Measurements from ENCODE around the gene FAM20A. TPM values are rescaled to one million over a fixed set of nuclear protein-coding genes. Genes with fewer than 3 reads are reported as not detected.

Gene FAM20A
- total and polyA plus RNA-seq, 2 experiments from 2014 or later, result 9.3 to 10.9 TPM

- Histone ChIP-seq H3K9ac (no peak overlapping the region), H3K4me1 (ENCODE audit: insufficient read depth) (peaks cover 21% of the 10 kb centered on the region), H3K4me3 (no peak overlapping the region), H3K9me3 (ENCODE audit: low read depth) (no peaks in the 10 kb centered on the region), H3K79me2 (ENCODE audit: insufficient read depth) (no peaks in the 10 kb centered on the region), H3K4me2 (ENCODE audit: unreplicated experiment) (no peak overlapping the region), H2AFZ (peak overlapping the region; percentile 26; the same call in 1 of the 2 replicates), H3F3A (ENCODE audit: insufficient read depth) (peaks cover 17% of the 10 kb centered on the region; the same call in 1 of the 2 replicates), H4K20me1 (ENCODE audit: insufficient read depth) (no peaks in the 10 kb centered on the region), H3K36me3 (ENCODE audit: low read depth) (no peaks in the 10 kb centered on the region), H3K27ac (peak overlapping the region; percentile 44), H3K9me2 (ENCODE audit: insufficient read depth) (no peaks in the 10 kb centered on the region), H3K27me3 (replicated peaks; ENCODE audit: insufficient read depth) (no peaks in the 10 kb centered on the region)
- WGBS, 2 experiments (ENCODE audit: low coverage in 1 of 2, low lambda C conversion rate in 2 of 2, missing lambda C conversion rate in 2 of 2), result 65 to 78% methylated on average over 2 of the region's 2 CpGs
- DNase-seq, result peak; percentile 57
- TF ChIP-seq EZH2 (IDR thresholded peaks at IDR 0.05; ENCODE audit: insufficient read depth, poor library complexity, severe bottlenecking), result no peak
- no peak for TF ChIP-seq EZH2phosphoT487 (IDR thresholded peaks at IDR 0.05; ENCODE audit: insufficient read depth, low read depth)
- in situ Hi-C loops (cut with MboI), result no loop called here
Measured at GRCh38 chr17:68621065-68621464, 19.9 kb upstream of the FAM20A start.

DNA sequence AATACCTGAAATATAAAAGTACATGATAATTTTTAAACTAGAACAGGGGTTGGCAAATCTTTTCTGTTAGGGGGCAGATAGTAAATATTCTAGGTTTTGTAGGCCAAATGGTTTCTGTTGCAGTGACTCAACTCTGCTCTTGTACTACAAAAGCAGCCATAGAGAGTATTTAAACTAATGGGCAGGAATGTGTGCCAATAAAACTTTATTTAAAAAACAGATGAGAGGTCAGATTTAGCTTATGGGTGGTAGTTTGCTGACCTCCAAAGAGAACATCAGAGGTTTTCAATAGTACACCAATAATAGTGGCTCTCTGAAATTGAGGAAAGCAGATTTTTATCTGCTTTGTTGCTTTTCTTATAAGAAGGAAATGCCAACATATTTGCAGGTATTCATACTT is 15.2 kb upstream of the FAM20A start:
- H3K9me2 ChIP-seq (ENCODE audit: insufficient read depth), result no peaks in the 10 kb centered on the region
- no peaks in the 10 kb centered on the region for H3K79me2 ChIP-seq (ENCODE audit: insufficient read depth)
- no peaks in the 10 kb centered on the region for H3K27me3 ChIP-seq (replicated peaks; ENCODE audit: insufficient read depth)
- no peak overlapping the region for H3K27ac ChIP-seq
- in situ Hi-C loops (cut with MboI), result no loop called here
- H3K36me3 ChIP-seq (ENCODE audit: low read depth), result no peaks in the 10 kb centered on the region
- peaks cover 8% of the 10 kb centered on the region for H3K4me1 ChIP-seq (ENCODE audit: insufficient read depth)
- DNase-seq, result no peak
- H4K20me1 ChIP-seq (ENCODE audit: insufficient read depth), result no peaks in the 10 kb centered on the region
- TF ChIP-seq EZH2 (IDR thresholded peaks at IDR 0.05; ENCODE audit: insufficient read depth, poor library complexity, severe bottlenecking) (no peak), EZH2phosphoT487 (IDR thresholded peaks at IDR 0.05; ENCODE audit: insufficient read depth, low read depth) (no peak)
- H2AFZ ChIP-seq, result no peak overlapping the region
- no peak overlapping the region for H3K4me2 ChIP-seq (ENCODE audit: unreplicated experiment)
- no peak overlapping the region for H3K4me3 ChIP-seq
- no peaks in the 10 kb centered on the region for H3K9me3 ChIP-seq (ENCODE audit: low read depth)
- peaks cover 10% of the 10 kb centered on the region; the same call in 1 of the 2 replicates for H3F3A ChIP-seq (ENCODE audit: insufficient read depth)
- H3K9ac ChIP-seq, result no peak overlapping the region

DNA sequence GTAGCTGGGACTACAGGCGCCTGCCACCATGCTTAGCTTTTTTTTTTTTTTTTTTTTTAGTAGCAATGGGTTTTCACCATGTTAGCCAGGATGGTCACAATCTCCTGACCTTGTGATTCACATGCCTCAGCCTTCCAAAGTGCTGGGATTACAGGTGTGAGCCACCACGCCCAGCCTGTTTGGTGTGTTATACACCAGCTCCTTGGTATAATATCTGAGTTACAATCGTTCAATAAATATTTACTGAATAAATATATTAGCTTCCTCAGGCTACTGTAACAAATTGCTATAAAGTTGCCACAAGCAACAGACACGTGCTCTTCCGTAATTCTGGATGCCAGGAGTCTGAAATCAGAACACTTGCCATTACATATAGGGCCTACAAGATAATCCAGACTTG is 13.6 kb upstream of the FAM20A start:
- in situ Hi-C loops (cut with MboI), result no loop called here
- H3K9me2 ChIP-seq (ENCODE audit: insufficient read depth), result no peaks in the 10 kb centered on the region
- H3K36me3 ChIP-seq (ENCODE audit: low read depth), result no peaks in the 10 kb centered on the region
- H3K9me3 ChIP-seq (ENCODE audit: low read depth), result no peaks in the 10 kb centered on the region
- no peak overlapping the region for H3K27ac ChIP-seq
- H2AFZ ChIP-seq, result no peak overlapping the region
- H3F3A ChIP-seq (ENCODE audit: insufficient read depth), result no peaks in the 10 kb centered on the region
- no peaks in the 10 kb centered on the region for H3K79me2 ChIP-seq (ENCODE audit: insufficient read depth)
- no peak overlapping the region for H3K4me2 ChIP-seq (ENCODE audit: unreplicated experiment)
- H4K20me1 ChIP-seq (ENCODE audit: insufficient read depth), result no peaks in the 10 kb centered on the region
- no peak overlapping the region for H3K9ac ChIP-seq
- H3K27me3 ChIP-seq (replicated peaks; ENCODE audit: insufficient read depth), result no peaks in the 10 kb centered on the region
- H3K4me1 ChIP-seq (ENCODE audit: insufficient read depth), result no peaks in the 10 kb centered on the region
- H3K4me3 ChIP-seq, result no peak overlapping the region
- no peak for DNase-seq
- TF ChIP-seq EZH2phosphoT487 (IDR thresholded peaks at IDR 0.05; ENCODE audit: insufficient read depth, low read depth), result no peak
- no peak for TF ChIP-seq EZH2 (IDR thresholded peaks at IDR 0.05; ENCODE audit: insufficient read depth, poor library complexity, severe bottlenecking)
- WGBS, 2 experiments (ENCODE audit: low coverage in 1 of 2, low lambda C conversion rate in 2 of 2, missing lambda C conversion rate in 2 of 2), result 81 to 84% methylated on average over 5 of the region's 5 CpGs

- Histone ChIP-seq H3K27me3 (replicated peaks; ENCODE audit: insufficient read depth) (no peaks in the 10 kb centered on the region), H3F3A (ENCODE audit: insufficient read depth) (no peaks in the 10 kb centered on the region), H2AFZ (peak overlapping the region; percentile 66), H3K9me3 (ENCODE audit: low read depth) (peaks cover 5% of the 10 kb centered on the region), H4K20me1 (ENCODE audit: insufficient read depth) (no peaks in the 10 kb centered on the region), H3K9me2 (ENCODE audit: insufficient read depth) (no peaks in the 10 kb centered on the region), H3K36me3 (ENCODE audit: low read depth) (0 out of 2 replicates have a peak, but pooled peaks cover under 1% of the 10 kb centered on the region), H3K79me2 (ENCODE audit: insufficient read depth) (no peaks in the 10 kb centered on the region), H3K27ac (no peak overlapping the region), H3K4me3 (no peak overlapping the region), H3K4me1 (ENCODE audit: insufficient read depth) (no peaks in the 10 kb centered on the region), H3K4me2 (ENCODE audit: unreplicated experiment) (no peak overlapping the region), H3K9ac (no peak overlapping the region)
- in situ Hi-C loops (cut with MboI), result no loop called here
- WGBS, 2 experiments (ENCODE audit: low coverage in 1 of 2, low lambda C conversion rate in 2 of 2, missing lambda C conversion rate in 2 of 2), result 29 to 33% methylated on average over 5 of the region's 5 CpGs
- TF ChIP-seq EZH2phosphoT487 (IDR thresholded peaks at IDR 0.05; ENCODE audit: insufficient read depth, low read depth), result no peak
- no peak for TF ChIP-seq EZH2 (IDR thresholded peaks at IDR 0.05; ENCODE audit: insufficient read depth, poor library complexity, severe bottlenecking)
- peak; percentile 74 for DNase-seq
Measured at GRCh38 chr17:68613739-68614298, 12.7 kb upstream of the FAM20A start.

GRCh38 chr17:68612923-68613292 is 11.7 kb upstream of the FAM20A start:
- Histone ChIP-seq H3K27ac (no peak overlapping the region), H3K4me3 (no peak overlapping the region), H3K27me3 (replicated peaks; ENCODE audit: insufficient read depth) (no peaks in the 10 kb centered on the region), H3K79me2 (ENCODE audit: insufficient read depth) (no peaks in the 10 kb centered on the region), H3K9me3 (ENCODE audit: low read depth) (peaks cover 9% of the 10 kb centered on the region), H2AFZ (no peak overlapping the region), H3K4me1 (ENCODE audit: insufficient read depth) (no peaks in the 10 kb centered on the region), H3K9ac (no peak overlapping the region), H3K36me3 (ENCODE audit: low read depth) (0 out of 2 replicates have a peak, but pooled peaks cover 4% of the 10 kb centered on the region), H4K20me1 (ENCODE audit: insufficient read depth) (no peaks in the 10 kb centered on the region), H3K9me2 (ENCODE audit: insufficient read depth) (no peaks in the 10 kb centered on the region), H3K4me2 (ENCODE audit: unreplicated experiment) (no peak overlapping the region), H3F3A (ENCODE audit: insufficient read depth) (no peaks in the 10 kb centered on the region)
- TF ChIP-seq EZH2 (IDR thresholded peaks at IDR 0.05; ENCODE audit: insufficient read depth, poor library complexity, severe bottlenecking) (no peak), EZH2phosphoT487 (IDR thresholded peaks at IDR 0.05; ENCODE audit: insufficient read depth, low read depth) (no peak)
- in situ Hi-C loops (cut with MboI), result no loop called here
- DNase-seq, result no peak

All from GM23248 (cell line).